Measurements from ENCODE around the gene COL6A1. TPM values are rescaled to one million over a fixed set of nuclear protein-coding genes. Genes with fewer than 3 reads are reported as not detected.

Gene COL6A1
- total RNA-seq, 2 donors from 2014 or later: 39.8 to 131 TPM

DNA sequence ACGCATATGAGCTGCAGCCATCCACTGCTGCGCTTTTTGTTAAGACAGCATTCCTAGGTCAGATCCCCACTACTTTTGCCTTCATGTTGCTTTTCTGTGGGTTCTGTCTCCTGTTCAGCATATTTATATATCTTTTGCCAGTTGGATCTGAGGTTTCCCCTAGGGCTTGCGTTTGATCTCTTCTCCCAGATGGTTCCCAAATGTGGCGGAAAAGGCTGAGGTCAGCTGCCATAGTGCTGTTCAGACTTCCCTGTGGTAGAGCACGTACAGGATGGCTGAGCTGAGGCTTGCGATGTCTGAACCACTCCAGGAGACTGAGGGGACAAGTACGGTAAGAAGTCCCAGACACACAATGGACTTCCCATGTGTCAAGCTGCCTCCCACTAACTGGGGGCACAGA is 39.8 kb downstream of the COL6A1 start:
- DNase-seq: no peak
- Histone ChIP-seq H3K4me1 (no peaks in the 10 kb centered on the region), H3K36me3 (no peaks in the 10 kb centered on the region), H3K27me3 (no peaks in the 10 kb centered on the region), H3K27ac (peak overlapping the region; percentile 49), H3K4me3 (no peak overlapping the region), H3K9ac (ENCODE audit: low read depth in 2 of 2, low read length in 2 of 2) (no peak overlapping the region), H3K9me3 (no peaks in the 10 kb centered on the region)
- intact Hi-C loops (cut with DNase I): no loop called here
- TF ChIP-seq, protein P1, sequence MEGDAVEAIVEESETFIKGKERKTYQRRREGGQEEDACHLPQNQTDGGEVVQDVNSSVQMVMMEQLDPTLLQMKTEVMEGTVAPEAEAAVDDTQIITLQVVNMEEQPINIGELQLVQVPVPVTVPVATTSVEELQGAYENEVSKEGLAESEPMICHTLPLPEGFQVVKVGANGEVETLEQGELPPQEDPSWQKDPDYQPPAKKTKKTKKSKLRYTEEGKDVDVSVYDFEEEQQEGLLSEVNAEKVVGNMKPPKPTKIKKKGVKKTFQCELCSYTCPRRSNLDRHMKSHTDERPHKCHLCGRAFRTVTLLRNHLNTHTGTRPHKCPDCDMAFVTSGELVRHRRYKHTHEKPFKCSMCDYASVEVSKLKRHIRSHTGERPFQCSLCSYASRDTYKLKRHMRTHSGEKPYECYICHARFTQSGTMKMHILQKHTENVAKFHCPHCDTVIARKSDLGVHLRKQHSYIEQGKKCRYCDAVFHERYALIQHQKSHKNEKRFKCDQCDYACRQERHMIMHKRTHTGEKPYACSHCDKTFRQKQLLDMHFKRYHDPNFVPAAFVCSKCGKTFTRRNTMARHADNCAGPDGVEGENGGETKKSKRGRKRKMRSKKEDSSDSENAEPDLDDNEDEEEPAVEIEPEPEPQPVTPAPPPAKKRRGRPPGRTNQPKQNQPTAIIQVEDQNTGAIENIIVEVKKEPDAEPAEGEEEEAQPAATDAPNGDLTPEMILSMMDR (IDR thresholded peaks at IDR 0.05): no peak

DNA sequence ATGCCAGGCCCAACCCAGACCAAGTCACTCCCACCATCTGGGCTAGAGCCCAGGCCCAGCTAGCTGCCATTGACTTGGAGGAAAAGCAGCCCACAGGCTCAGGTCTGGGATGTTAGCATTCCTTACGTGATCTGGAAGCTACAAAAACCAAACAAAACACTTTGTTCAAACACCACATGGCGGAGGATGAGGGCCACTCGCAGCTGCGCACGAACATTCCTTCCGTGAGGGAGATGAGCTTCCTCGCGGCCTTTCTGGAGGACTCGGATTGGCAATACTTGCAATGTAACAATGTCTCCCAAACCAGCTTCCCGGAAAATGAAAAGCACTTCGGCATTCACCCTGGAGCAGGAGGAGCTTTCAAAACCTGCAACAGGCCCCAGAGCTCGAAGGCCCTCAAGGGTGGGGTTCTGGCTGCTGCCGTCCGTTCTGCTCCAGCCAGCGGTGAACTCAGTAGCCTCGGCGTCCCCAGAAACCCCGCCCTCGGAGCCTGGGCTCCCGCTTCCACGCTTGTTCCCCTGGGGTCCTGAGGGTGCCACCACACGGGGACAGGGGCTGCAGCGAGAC is 40.5 kb downstream of the COL6A1 start:
- no peak for DNase-seq
- intact Hi-C loops (cut with DNase I): no loop called here
- no peaks in the 10 kb centered on the region for H3K9me3 ChIP-seq
- H3K4me3 ChIP-seq: no peak overlapping the region
- H3K36me3 ChIP-seq: no peaks in the 10 kb centered on the region
- peak overlapping the region in 1 of 2 donors; percentile 12 for H3K9ac ChIP-seq (ENCODE audit: low read depth in 2 of 2, low read length in 2 of 2)
- TF ChIP-seq, protein P1 (IDR thresholded peaks at IDR 0.05): no peak
- no peaks in the 10 kb centered on the region for H3K4me1 ChIP-seq
- peak overlapping the region; percentile 49 for H3K27ac ChIP-seq
- H3K27me3 ChIP-seq: no peaks in the 10 kb centered on the region

DNA sequence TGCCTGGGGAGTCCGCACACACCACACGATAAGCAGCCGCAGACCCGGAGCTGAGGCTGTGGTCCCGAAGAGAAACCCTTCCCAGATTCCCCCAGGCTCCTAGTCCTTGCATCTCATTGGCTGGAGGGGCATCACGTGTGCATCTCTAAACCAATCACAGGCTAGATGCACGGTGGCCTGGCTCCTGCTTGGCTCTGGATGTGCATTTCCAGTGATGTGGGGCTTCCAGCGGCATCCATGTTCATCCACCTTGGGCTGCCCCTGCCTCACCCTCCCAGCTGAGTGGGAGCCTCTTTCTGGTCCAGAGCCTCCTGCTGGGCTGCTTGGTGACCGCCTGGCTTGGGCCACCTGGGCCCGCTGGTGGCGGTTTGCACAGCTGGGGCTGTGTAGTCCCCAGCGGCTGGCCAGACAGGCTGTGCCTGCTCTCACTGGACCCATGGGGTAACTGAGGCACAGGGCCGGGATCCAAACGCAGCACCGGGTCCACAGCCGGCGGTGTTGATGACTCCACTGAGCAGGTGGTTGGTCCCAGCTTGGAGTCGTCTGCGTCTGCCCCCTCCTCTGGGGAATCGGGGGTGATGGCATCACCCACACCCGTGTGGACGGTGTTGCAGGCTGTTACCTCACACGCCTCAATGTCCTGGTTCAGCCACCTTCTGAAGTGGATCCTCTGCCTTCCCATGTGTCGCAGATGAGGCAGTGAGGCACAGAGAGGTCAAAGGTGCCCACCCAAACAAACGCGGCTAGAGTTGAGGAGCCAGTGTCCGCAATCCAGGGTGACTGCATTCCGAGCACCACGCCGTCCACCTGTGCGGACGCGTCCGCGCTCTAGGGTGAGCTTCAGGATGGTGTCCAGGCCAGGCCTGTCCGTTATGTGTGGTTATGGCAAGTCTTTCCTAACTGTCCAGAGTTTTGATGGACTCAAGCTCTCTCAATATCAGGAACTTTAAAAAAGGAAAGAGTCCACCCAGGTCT is 41.3 kb downstream of the COL6A1 start:
- DNase-seq: no peak
- TF ChIP-seq, protein P1 (IDR thresholded peaks at IDR 0.05): no peak
- intact Hi-C loops (cut with DNase I): no loop called here
- H3K27me3 ChIP-seq: no peaks in the 10 kb centered on the region
- H3K9me3 ChIP-seq: no peaks in the 10 kb centered on the region
- H3K9ac ChIP-seq (ENCODE audit: low read depth in 2 of 2, low read length in 2 of 2): peak overlapping the region in 1 of 2 donors; percentile 2
- H3K27ac ChIP-seq: peak overlapping the region; percentile 49
- no peaks in the 10 kb centered on the region for H3K36me3 ChIP-seq
- H3K4me1 ChIP-seq: no peaks in the 10 kb centered on the region
- no peak overlapping the region for H3K4me3 ChIP-seq

DNA sequence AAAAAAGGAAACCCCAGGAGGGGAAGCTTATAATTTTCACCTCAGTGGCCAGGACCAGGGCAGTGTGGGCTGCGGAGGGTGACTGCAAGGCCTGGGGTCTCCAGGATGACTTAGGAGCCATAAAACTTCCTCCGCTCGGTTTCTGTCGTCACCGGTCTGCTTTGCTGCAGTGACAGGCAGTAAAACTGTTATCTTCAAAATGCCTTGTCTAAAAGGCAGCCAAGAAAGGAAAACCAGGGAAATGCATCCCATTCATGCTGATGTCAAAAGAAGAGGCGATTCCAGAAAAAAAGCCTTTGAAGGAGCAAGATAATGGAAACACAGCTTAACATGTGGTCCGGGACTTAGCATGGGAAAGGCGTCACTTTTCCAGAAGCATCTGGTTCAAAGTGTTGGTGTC is 42.0 kb downstream of the COL6A1 start:
- no peaks in the 10 kb centered on the region for H3K4me1 ChIP-seq
- H3K4me3 ChIP-seq: no peak overlapping the region
- intact Hi-C loops (cut with DNase I): no loop called here
- H3K27ac ChIP-seq: no peak overlapping the region
- H3K36me3 ChIP-seq: no peaks in the 10 kb centered on the region
- no peaks in the 10 kb centered on the region for H3K27me3 ChIP-seq
- H3K9me3 ChIP-seq: no peaks in the 10 kb centered on the region
- no peak for DNase-seq
- TF ChIP-seq, protein P1 (IDR thresholded peaks at IDR 0.05): no peak
- H3K9ac ChIP-seq (ENCODE audit: low read depth in 2 of 2, low read length in 2 of 2): no peak overlapping the region

DNA sequence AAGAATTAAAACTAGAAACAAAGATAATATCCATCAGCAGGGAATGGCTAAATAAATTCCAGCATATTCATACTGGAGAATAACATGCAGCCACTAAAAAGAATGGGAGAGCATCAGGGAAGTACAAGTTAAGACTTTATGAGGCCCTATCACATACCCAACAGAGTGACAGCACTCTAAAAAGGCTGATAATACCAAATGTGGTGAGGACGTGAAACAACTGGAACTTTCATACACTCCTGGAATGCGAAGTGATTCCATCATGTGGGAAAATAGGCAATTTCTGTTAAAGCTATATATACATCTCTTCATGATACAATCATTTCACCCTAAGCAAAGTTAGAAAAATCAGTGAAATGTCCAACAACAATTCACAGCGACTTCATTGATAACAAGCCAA is 42.6 kb downstream of the COL6A1 start:
- intact Hi-C loops (cut with DNase I): no loop called here
- Histone ChIP-seq H3K9me3 (no peaks in the 10 kb centered on the region), H3K27me3 (no peaks in the 10 kb centered on the region), H3K4me3 (no peak overlapping the region), H3K4me1 (no peaks in the 10 kb centered on the region), H3K36me3 (no peaks in the 10 kb centered on the region), H3K9ac (ENCODE audit: low read depth in 2 of 2, low read length in 2 of 2) (no peak overlapping the region), H3K27ac (no peak overlapping the region)
- TF ChIP-seq, protein P1 (IDR thresholded peaks at IDR 0.05): no peak
- DNase-seq: no peak

All from colonic mucosa (tissue), 4 donors.